Type B pancreatic cell (in vitro differentiated cells): ENCODE measurements around the gene CDC25A. TPM values are rescaled to one million over a fixed set of nuclear protein-coding genes. Genes with fewer than 3 reads are reported as not detected.
A peak's percentile ranks its signal among the peaks of the same experiment; 100 is the strongest.

ENCODE experiments used
- DNase-seq: peaks from one replicate; pipeline ENCODE4 v3.0.0; 2021; ENCODE audit warnings: mixed read lengths; ENCODE audit not compliant: unreplicated experiment; ENCODE audit errors: extremely low spot score
- H3K27ac Mint-ChIP-seq: 2 replicates; pipeline ENCODE4 v1.8.0; 2021; ENCODE audit warnings: mild to moderate bottlenecking, mixed read lengths
- H3K27me3 Mint-ChIP-seq: 2 replicates; pipeline ENCODE4 v1.8.0; 2021; ENCODE audit warnings: mixed read lengths
- H3K36me3 Mint-ChIP-seq: 2 replicates; pipeline ENCODE4 v1.8.0; 2021; ENCODE audit warnings: mixed read lengths
- H3K4me1 Mint-ChIP-seq: one replicate; pipeline ENCODE4 v1.8.0; 2021; ENCODE audit warnings: mixed read lengths; ENCODE audit not compliant: unreplicated experiment
- H3K4me3 Mint-ChIP-seq: 2 replicates; pipeline ENCODE4 v1.8.0; 2021; ENCODE audit warnings: mild to moderate bottlenecking, mixed read lengths
- H3K9me3 Mint-ChIP-seq: 2 replicates; pipeline ENCODE4 v1.8.0; 2021; ENCODE audit warnings: mixed read lengths
- total RNA-seq: library from RNA; stranded (reverse); gene quantifications from 2 replicates; pipeline ENCODE4 v1.2.1, GENCODE V29; 2021; ENCODE audit warnings: low replicate concordance
- TF ChIP-seq, protein P1 (sequence below): fragments of 200-600 bp; sonication (generic); conservative IDR thresholded peaks from 2 replicates; pipeline ENCODE4 v1.5.0; 2021; ENCODE audit warnings: antibody characterized with exemption, mild to moderate bottlenecking

CDC25A gene
- total RNA-seq, 1 donor from 2014 or later = 28.0 TPM

DNA sequence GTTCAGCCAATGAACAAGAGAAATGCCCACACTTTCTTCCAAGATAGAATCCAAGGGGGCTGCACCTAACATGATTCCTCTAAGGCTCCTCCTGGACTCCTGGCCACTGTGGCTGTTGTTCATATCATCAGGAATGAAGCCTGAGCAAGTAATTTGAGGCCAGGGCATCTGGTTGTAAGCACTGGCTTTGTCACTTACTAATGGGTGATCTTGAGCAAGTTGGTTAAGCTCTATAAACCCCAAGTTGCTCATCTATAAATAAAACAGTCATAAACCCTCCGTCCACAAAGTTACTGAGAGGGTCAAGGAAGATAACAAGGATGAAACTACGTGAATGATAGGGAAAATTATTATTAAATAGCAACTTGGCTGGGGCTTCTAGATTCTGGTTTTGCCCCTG, 58.3 kb downstream of the CDC25A start:
- no peak for DNase-seq

DNA sequence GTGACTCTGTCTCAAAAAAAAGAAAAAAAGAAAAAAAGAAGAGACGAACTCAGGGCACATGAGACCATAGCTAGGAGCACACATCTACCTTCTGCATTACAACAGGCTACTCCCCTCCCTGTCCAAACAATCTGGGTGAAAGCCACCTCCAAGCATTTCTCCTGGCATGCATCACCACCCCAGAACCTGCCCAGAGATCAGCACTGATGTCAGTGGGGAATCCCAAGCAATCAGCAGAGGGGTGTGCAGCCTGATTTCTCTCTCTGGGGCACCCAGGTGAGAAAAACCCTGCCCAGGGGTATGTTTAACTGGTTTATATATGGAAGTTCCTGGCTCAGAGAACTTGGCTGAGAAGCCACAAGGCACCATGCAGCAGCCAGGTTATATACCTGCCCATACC, 59.4 kb downstream of the CDC25A start:
- no peaks in the 10 kb centered on the region for H3K9me3 Mint-ChIP-seq
- no peaks in the 10 kb centered on the region for H3K36me3 Mint-ChIP-seq
- H3K27ac Mint-ChIP-seq = no peak overlapping the region
- no peak for DNase-seq
- TF ChIP-seq, protein P1, sequence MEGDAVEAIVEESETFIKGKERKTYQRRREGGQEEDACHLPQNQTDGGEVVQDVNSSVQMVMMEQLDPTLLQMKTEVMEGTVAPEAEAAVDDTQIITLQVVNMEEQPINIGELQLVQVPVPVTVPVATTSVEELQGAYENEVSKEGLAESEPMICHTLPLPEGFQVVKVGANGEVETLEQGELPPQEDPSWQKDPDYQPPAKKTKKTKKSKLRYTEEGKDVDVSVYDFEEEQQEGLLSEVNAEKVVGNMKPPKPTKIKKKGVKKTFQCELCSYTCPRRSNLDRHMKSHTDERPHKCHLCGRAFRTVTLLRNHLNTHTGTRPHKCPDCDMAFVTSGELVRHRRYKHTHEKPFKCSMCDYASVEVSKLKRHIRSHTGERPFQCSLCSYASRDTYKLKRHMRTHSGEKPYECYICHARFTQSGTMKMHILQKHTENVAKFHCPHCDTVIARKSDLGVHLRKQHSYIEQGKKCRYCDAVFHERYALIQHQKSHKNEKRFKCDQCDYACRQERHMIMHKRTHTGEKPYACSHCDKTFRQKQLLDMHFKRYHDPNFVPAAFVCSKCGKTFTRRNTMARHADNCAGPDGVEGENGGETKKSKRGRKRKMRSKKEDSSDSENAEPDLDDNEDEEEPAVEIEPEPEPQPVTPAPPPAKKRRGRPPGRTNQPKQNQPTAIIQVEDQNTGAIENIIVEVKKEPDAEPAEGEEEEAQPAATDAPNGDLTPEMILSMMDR = no peak
- H3K4me3 Mint-ChIP-seq = no peak overlapping the region
- H3K27me3 Mint-ChIP-seq = no peaks in the 10 kb centered on the region
- peaks cover 19% of the 10 kb centered on the region for H3K4me1 Mint-ChIP-seq

More for the DNA sequence above, 58.3 kb downstream of the CDC25A start:
- Mint-ChIP-seq H3K27ac (no peak overlapping the region), H3K9me3 (no peaks in the 10 kb centered on the region), H3K4me3 (no peak overlapping the region), H3K27me3 (no peaks in the 10 kb centered on the region), H3K4me1 (peaks cover 19% of the 10 kb centered on the region), H3K36me3 (no peaks in the 10 kb centered on the region)
- TF ChIP-seq, protein P1 = no peak

DNA sequence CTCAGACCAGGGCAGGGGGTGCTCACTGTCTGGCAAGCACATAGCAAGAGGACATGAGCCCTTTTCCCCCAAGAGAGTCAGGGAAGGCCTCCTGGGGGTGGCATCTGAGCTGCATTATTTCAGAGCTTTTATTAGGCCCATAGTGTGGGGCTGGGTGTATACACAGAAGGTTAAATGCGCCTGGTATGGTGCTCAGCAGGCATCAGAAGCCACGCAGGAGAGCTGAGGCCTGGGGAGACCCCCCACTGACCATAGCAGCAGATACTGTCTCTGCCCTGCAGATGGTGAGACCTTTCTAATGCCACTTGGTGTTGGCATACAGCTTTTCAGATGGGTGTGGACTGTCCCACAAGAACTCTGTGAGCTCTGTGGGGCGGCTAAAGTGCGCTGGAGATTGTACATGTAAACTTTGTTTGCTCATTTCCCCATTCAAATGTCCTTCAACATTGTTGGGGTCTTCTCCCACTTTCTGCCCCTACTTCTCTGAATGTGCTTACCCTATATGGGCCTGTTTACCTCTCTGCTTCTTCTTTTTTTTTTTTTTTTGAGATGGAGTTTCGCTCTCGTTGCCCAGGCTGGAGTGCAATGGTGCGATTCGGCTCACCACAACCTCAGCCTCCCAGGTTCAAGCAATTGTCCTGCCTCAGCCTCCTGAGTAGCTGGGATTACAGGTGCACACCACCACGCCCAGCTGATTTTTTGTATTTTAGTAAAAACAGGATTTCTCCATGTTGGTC, 62.2 kb downstream of the CDC25A start:
- H3K27ac Mint-ChIP-seq = no peak overlapping the region
- peaks cover 16% of the 10 kb centered on the region for H3K4me1 Mint-ChIP-seq
- TF ChIP-seq, protein P1 = no peak
- no peaks in the 10 kb centered on the region for H3K36me3 Mint-ChIP-seq
- DNase-seq = no peak
- no peaks in the 10 kb centered on the region for H3K9me3 Mint-ChIP-seq
- no peak overlapping the region for H3K4me3 Mint-ChIP-seq
- H3K27me3 Mint-ChIP-seq = no peaks in the 10 kb centered on the region

DNA sequence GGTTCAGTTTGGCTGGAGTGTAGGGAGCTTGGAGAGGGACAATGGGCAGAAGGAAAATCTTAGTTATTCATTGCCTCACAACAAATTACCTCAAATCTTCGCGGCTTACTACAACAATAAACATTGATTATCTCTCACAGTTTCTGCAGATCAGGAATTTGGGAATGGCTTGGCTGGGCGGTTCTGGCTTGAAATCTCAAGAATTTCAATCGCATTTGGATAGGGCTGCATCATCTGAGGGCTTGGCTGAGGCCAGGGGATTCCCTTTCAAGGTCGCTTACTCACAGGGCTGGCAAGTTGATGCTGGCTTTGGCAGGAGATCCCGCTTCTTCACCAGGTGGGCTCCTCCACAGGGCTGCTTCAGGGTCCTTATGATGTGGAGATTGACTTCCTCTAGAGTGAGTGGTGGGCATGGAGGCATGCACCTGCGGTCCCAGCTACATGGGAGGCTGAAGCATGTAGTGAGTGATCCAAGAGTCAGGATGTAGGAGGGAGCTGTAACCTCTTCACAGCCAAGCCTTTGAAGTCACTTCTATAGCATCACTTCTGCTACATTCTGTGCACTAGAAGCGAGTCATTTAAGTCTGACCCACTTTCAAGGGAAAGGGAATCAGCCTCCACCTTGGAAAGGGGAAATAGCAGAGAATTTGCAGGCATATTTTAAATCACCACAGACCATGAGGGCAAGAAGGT, 63.1 kb downstream of the CDC25A start:
- TF ChIP-seq, protein P1 = no peak
- DNase-seq = no peak
- Mint-ChIP-seq H3K9me3 (no peaks in the 10 kb centered on the region), H3K27ac (peak overlapping the region; percentile 11), H3K4me1 (peaks cover 8% of the 10 kb centered on the region), H3K4me3 (no peak overlapping the region), H3K36me3 (no peaks in the 10 kb centered on the region), H3K27me3 (no peaks in the 10 kb centered on the region)

DNA sequence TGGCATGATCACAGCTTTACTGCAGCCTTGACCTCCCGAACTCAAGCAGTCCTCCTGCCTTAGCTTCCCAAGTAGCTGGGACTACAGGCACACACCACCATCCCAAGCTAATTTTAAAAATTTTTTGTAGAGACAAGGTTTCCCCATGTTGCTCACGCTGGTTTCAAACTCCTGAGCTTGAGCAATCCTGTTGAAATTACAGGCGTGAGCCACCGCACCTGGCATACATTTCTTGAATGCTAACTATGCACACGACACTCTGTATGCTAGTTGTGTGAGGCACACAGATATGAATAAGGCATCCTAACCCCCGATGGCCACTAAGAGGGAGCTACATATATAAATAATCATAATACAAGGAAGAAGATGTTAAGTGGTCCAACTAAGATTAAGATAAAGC, 64.9 kb downstream of the CDC25A start:
- Mint-ChIP-seq H3K4me1 (peaks cover under 1% of the 10 kb centered on the region), H3K27ac (no peak overlapping the region), H3K9me3 (no peaks in the 10 kb centered on the region), H3K36me3 (no peaks in the 10 kb centered on the region), H3K27me3 (no peaks in the 10 kb centered on the region), H3K4me3 (no peak overlapping the region)
- TF ChIP-seq, protein P1 = no peak
- DNase-seq = no peak
